SW 1271 (cell line): ENCODE results near the gene PACRGL.

Source experiments
- DNase-seq, 2 experiments: peaks; one replicate each; lab custom pipeline; 2025; lab: John Stamatoyannopoulos, UW

The PACRGL gene

DNA sequence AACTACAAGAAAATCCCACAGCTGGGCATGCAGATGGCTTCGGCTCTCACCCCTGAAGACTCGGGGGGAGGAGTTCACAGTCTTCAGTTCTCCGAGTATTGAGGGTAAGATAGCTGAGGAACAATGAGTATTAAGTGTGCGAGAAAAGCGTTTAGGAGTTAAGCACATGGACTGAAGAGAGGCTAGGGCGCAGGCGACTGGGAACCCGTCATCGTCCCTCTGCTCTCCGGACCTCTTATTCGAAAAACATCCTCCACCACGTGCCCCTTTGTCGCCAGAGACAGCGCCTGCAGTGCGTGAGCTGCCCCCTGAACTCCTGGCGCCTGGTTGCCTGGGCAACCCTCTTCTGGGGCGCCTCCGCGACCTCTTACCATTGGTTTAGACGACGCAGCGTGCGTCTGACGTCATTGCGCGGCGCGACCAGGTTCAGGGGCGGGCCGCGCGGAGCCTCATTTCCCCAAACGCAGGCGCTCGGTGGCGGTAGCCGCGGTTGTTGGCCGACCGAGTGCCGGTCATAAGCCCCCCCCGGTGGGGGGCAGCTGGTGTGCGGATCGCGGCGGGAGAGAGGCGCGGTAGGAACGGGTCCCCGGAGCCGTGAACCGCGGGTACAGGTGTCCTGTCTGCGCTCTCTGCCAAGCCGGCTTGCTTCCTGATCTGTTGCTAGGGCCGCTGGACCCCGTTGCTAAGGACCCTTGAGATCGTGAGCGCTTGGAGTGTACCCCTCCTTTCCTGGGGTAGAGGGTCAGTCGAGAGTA is at the start of gene PACRGL:
Gene PACRGL (plus strand): TSS at position 452 of the 755 bp plus-strand sequence. CDS start 4,024 bp downstream, outside the sequence.
- DNase-seq: peak; percentile 90 to 95

DNA sequence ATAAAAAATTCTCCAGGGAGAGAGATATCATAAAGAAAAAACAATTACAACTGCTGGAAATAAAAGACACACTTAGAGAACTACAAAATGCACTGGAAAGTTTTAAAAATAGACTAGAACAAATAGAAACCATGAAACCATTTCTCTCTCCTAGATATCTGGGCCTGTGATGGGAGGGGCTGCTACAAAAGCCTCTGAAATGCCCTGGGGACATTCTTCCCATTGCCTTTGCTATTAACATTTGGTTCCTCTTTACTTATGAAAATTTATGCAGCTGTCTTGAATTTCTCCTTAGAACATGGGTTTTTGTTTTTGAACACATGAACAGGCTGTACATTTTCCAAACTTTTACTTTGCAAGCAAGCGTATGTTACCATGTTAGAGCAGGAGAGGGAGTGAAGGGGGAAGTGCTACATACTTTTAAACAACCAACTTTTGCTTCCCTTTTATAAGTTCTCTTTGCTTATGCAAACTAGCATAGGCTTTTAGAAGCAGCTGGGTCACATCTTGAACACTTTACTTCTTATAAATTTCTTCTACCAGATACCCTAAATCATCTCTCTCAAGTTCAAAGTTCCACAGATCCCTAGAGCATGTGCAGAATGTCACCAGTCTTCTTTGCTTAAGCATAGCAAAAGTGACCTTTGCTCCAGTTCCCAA is 47.9 kb upstream of the PACRGL start:
- no peak for DNase-seq

DNA sequence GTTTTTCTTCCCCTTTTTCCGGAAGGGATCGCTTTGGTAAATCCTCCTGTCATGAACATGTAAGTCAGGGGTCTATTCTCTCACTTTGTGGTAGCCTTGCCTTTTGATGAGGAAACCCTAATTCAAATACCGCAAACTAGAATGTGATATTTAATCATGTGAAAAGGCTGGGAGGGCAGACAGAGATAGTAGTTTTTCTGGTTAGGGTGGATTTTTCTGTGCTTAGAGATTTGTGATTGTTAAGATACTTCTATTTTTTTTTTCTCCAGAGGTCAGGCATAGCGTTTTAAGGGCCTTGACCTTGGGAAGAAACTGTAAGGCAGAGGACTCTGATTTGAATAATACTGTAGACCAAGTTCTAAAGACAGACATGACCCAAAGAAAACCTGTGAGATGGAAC is 41.8 kb upstream of the PACRGL start:
- no peak for DNase-seq

DNA sequence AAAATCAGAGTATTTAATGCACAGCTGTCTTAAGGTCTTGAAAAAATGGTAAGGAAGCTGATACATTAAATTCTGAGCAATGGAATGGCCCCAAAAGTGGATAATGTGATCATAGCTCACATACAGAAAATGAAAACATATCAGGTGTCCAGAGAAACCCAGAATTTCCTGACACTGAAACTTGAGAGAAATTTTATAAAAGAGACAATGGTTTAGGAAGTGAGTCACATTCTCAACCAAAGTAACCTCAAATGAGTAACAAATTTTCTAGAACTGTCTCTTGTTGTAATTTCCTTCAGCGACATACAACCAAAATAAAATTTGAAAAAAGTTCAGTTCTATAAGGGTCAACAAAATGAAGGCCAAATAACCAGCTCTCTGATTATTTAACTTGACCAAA is 37.4 kb upstream of the PACRGL start:
- DNase-seq: no peak

DNA sequence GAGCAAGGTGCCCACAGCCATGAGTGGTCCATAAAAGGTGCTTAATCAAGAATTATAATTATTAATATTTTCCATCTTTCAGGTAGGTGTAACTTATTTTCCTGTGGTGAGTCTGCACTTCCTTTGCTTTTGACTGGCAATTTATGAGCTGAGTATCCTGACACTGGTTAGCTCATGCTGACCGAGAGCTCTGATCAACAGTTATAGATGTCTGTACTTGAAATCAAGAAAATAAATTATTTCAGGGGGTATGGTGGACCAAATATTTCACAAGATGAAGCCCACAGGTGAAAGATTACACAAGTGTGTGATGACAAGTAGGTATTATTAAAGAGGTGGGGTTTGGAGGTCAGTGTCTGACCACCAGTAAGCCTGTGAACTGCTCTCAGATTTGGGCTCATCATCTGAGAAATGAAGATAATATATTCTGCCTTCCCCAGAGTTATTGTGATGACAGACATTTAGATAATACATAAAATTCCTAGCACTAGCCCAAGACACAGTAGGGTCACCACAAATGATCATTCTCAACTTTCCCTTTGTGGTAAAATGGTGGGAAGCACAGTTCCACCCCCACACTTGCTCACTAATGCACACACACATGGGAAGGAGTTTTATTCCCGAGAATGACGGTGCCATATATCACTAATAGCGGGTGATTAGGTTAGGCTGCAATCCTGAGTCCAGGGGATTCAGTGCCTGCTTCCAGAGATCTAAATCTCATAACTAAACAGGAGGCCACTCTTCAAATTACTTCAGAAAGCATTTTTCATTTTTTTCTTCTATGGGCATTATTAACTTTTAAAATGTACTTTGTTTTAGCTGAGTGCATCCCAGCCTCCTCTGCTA is 34.0 kb upstream of the PACRGL start:
- no peak for DNase-seq

DNA sequence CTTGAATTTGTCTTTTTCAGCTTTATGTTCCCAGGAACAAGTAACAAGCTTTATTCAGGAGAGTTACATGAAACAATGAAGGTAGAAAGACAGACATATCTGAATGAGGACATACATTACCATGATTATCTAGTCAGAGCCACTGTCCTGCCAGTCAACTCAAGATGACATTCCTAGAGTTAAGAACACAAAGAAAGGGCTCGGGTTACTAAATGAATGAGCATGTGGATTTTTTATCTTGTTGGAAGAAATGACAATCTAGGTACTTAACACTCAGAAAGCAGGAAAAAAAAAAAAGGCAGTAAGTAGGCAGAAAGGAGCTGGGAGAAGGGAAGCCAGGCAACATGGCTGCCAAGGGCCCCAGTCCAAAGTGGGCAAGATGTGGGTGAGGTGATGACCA is 28.0 kb upstream of the PACRGL start:
- no peak for DNase-seq

DNA sequence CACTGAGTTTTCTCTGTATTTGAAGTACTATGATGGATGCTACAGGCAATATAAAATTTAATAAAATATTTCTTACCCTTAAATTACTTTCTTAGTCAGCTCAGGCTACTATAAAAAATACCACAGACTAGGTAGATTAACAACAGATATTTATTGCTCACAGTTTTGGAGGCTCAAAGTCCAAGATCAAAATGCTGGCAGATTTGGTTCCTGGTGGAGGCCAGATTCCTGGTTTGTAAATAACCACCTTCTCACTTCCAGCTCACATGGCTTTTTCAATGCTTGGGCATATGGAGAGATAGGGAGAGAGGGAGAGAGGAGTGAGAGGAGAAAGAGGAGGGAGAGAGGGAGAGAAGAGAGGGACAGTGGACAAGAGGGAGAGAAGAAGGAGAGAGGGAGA is 24.5 kb upstream of the PACRGL start:
- no peak for DNase-seq

DNA sequence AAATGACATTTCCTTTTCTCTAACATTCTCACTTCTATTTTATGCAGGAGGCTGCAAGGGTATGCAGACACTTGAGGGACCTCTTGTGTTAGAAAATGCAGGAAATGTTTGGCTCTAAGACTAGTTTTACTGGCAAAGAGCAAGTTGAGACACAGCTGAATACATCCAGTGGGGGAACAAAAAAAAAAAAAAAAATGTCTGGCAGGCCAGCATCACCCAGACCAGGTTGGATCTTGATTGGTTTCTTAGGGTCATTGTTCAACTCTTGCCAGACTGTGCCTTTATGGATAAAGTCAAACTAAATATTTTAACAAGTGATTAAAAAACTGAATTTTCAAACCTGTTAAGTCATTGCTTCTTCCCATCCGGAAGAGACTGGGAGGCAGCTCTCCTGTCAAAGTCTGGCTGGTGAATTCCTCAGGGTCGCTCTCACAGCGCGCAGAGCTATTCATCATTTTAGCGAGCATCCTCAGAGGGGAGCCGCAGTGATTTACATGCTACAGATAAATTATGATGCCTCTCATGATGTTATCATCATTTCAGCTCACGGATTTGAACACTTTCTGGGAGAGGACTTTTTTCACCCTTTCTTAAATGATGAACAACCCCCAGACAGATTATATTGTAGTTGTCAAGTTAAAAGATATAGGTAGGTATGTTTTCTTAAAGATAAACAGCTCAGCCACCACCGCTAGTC is 23.6 kb upstream of the PACRGL start:
- no peak for DNase-seq

DNA sequence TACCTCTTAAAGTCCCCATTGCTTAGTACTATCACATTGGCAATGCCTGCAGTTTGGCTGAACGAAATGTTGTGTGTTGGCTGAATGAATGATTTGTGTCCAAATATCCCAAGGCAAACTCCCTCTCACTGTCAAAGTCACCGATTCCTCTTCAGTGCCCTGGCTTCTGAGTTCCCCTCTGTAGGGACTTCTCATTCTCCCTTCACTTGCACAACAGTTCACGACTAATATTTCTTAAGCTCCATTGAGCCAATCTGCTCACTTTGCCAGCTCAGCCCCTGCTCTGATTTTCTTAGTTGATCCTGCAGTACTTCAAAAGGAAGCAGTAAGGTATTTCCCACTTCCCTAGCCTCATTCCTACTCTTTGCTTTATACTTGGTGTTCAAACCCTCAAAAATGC is 21.9 kb upstream of the PACRGL start:
- DNase-seq: no peak

DNA sequence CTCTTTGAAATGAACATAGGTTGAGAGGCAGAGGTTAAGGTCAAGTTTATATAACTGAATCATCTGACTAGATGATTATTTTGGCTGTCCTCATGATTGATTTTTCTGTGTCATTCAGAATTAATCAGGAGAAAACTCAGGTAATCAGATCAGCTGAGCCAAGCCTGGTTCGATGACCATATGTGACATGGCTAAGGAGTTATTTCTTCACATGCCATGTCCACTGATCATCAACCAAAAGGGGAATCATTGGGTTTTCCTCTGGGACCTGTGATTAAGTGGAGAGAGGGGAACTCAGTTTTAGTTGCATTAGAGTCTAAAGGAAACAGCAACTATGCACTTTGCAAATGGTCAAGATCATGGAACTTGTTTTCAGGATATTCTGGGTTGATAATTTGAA is 20.3 kb upstream of the PACRGL start:
- no peak for DNase-seq

DNA sequence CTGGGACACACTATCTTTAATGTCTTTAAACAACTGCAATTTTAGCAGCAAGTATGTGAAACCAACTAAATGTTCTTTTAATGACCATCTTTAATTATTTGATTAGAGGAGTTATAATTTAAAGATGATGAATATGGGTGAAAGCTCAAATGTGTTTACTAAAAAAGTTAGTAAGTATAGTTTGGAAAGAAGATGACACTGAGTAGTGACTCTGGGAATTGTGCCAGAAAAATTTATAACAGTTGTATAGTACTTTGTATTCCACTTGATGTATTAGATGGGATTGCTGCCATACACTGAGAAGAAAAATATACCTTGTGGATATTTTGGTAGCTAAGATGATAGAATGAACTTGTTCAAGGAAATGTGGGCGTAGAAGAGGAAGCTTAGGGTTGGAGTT is 19.5 kb upstream of the PACRGL start:
- DNase-seq: no peak

DNA sequence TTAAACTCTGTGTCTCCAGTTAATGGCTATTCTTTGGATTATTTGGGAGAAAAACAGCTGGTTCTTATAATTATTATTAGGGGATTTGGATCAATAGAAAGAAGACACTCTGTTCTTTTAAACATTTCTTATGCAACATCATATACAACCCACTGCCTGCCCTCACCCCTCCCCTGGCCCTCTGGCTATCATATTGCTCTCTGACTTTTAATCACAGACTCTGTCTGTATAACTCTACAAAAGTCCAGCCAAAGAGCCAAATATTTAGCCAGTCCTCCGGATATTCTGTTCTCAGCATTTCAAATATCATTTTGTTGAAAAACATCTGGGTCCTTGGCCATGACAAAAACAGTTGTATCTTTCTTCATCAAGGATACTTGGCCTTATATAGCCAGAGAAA is 19.0 kb upstream of the PACRGL start:
- no peak for DNase-seq

DNA sequence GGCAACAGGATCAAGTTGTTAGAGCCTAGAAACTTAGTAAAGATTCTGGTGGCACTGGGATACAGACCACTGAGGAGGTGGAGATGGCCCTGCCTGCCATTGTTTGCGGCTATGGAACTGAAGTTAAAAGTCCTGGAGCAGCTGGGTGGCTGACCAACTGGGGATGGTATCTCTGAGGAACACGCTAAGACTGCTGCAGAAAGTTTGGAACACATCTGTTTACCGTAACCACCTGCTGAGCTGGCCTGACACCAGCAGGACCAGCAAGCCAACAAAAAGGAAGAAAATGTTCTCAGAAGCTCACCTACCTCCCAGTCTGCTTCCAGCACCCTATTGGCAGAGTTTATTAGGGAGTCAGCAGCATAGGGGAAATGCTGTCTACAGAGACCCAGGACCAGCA is 17.4 kb upstream of the PACRGL start:
- no peak for DNase-seq

DNA sequence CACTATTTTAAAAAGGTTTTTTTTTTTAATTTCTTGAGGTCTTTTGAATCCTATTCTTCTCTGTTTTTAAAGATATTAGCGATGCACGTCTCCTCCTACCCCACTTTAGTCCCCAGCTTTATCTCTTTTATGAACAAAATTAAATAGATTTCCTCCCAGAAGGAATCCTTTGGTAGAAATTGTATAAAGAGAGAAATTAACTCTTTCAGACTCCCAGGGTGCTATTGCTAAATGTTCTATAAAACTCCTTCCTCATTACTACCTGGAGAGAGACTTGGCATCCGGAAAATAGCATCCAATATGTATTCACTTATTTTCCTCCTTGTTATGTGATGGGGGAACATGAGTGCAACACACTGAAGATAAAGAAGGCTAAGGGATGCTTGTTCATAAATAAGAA is 16.5 kb upstream of the PACRGL start:
- no peak for DNase-seq

DNA sequence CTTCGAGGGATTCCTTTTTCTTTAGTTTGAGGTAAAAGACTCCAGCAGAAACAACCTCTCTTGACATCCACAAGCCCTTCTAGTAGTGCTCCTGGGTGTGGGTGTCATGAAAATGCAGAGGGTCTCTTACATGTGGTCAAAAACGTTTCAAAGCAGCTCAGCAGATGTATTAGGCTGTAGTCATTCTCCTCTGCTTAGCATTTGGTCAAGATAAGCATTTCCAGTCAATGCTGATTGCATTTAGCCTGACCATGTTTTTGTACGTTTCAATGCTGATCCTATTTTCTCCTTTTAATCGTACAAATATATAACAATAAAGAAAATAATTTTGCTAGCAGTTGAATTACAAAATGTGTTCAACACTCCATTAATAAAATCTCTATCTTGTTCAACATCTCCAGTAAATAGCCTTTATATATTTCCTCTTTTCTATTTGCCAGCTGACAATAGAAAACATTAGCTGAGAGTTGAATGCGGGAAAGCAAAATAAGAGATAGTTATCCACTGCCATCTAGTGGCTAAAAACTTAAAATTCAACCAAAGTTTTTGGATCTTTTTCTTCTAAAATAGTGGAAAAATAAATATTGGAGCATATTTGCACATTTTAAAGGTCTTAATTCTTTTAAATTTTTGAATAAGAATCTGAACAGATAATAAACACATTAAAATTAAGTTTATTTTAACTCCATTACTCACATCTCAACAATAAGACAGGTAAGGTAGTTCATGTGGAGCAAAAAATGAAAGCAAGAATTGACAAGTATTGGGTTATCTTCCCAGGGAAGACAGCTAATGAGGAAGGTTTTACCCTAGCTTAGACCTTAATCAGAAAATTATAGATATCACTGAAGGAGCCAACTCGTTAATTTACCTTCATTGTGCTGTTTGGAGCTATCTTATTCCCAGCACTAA is 15.2 kb upstream of the PACRGL start:
- DNase-seq: peak in 1 of 2 experiments; percentile 26

DNA sequence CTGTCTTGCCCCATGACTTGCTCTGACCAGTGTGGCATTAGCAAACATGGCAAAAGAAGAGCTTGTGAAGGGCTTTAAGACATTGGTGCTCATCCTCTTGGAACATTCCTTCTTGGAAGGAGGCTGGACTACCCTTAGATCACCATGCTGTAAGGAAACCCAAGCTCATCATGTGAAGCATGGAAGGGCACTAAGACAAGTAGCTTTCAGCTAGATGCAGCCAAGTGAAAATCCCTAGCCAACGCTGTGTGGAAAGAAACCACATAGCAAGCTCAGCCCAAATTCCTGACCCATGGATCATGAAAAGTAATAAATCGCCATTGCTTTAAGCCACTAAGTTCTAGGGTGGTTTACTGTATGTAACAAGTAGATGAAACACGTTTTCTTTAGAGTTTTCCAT is 12.4 kb upstream of the PACRGL start:
- DNase-seq: no peak

DNA sequence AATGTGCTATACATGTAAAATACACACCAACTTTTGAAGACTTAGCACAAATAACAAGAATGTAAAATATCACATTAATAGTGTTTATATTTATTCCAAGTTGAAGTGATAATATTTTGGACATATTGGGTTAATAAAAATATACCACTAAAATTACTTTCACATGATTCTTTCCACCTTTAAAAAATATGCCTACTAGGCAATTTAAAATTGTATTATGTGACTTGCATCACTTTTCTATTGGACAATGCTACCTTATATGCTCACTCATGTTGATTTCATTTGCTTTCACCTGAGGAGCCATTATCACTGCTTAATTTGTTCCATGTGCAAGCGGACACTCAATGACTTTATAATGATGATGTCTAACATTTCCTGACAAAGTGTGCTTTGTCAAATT is 3.4 kb upstream of the PACRGL start:
- no peak for DNase-seq

DNA sequence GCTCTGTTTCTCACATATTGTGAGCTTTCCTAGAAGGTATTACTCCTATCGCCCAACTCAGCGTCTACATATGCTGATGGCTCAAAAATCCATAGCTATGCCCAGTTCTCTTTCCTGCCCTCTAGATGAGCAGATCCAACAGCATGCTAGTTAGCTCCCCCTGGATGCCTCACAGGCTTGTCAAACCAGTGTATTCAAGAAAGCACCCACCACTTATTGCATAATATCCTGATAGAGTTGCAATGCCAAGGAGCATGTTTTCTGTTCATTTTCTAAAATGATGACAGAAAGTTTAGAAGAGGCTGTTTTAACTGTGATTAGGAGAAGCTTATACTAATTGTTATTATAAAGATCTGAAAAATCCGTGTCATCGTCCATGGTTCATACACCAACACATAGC is 1.9 kb upstream of the PACRGL start:
- DNase-seq: no peak

DNA sequence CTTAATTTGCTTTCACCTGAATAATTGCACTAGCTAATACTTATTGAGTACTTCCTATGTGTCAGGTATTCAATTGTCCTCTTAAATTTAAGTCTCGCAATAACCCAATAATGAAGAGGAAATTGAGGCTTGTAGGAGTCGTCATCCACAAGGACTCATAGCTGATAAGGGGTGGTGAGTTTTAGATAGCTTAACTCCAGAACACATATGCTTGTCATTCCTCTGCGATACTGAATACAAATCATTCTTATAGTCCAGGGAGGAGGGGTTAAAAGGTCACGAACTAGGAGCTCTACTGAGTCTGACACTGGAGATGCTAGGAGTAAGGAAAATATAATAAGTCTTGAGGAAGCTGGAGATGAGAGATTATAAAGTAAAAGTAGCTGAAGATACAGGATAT is 1.4 kb upstream of the PACRGL start:
- DNase-seq: no peak

DNA sequence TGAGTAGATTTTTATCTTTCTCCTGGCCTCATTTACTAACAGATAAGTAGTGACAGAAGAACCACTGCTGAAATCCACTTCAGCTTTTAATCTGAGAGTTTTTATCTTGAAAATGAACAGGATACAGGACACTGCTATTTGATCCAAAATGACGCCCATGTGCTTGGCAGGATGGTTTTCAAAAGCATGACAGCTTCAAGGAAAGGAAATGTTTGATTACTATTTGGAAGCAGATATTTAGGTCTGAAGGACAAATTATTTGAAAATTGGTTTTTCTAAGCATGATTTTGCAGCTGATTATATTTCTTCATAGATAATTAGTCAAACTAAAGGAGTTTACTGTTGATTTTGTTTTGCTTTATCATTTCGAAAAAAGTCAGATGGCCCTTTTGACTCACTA is 11.1 kb downstream of the PACRGL start:
- no peak for DNase-seq

DNA sequence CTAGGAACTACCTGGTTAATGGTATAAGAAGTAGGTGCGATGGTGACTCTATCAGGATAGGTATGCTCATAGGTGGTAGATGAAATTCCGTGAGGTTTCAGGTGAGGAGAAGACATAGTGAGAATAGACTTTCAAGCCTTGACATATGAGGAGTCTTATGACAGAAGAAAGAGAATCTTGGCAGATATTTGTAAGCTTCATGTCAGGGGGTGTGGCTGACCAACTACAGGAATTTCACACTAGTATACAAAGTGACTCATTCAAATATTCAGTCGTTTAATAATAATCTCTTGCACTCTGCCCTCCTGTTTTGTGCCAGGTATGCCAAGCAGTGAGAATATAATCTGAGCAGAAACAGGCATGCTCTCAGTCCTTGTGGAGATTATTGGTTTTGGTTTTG is 22.8 kb downstream of the PACRGL start:
- DNase-seq: no peak
